Stimulated activated effector memory CD8-positive, alpha-beta T cell treated with anti-CD3 and anti-CD28 coated beads, Interleukin-12 subunit alpha, Interleukin-12 subunit beta, amount 100 ng/mL, for 72 hours (primary cell): Measurements from ENCODE around the gene OR1C1.
"Not testable (repeated sequence)": the region's sequence is repeated elsewhere in the genome, so short reads cannot be mapped to it uniquely, and the experiment has no call there.

Source experiments
- ATAC-seq: fragments of 150-1000 bp; cut with Tn5 transposase; 2 replicates; pipeline ENCODE4 v1.10.0; 2021
- DNase-seq, 2 donors: peaks; one replicate each; pipeline ENCODE4 v3.0.0; 2021 to 2022; ENCODE audit warnings: low spot score in 2 of 2
- H3K27ac Mint-ChIP-seq: one replicate; pipeline ENCODE4 v1.8.0; 2022; ENCODE audit warnings: mild to moderate bottlenecking, mixed read lengths
- H3K36me3 Mint-ChIP-seq: one replicate; pipeline ENCODE4 v1.8.0; 2022; ENCODE audit warnings: mild to moderate bottlenecking, mixed read lengths
- H3K4me1 Mint-ChIP-seq: one replicate; pipeline ENCODE4 v1.8.0; 2022; ENCODE audit warnings: mixed read lengths
- H3K4me3 Mint-ChIP-seq: one replicate; pipeline ENCODE4 v1.8.0; 2022; ENCODE audit warnings: mild to moderate bottlenecking, mixed read lengths
- H3K9me3 Mint-ChIP-seq: one replicate; pipeline ENCODE4 v1.8.0; 2022; ENCODE audit warnings: mixed read lengths

The OR1C1 gene

GRCh38 chr1:247760456-247760855, at the start of gene OR1C1:
Gene OR1C1, minus strand, starts transcription at chr1:247760556. Its CDS starts 2,150 bp downstream, at chr1:247758406.
- DNase-seq (no peak), ATAC-seq (no peak)
- Mint-ChIP-seq H3K36me3 (no peaks in the 10 kb centered on the region), H3K4me3 (no peak within 1 kb of the TSS), H3K4me1 (no peaks in the 10 kb centered on the region), H3K27ac (no peak within 1 kb of the TSS), H3K9me3 (peaks cover 8% of the 10 kb centered on the region)

GRCh38 chr1:247797518-247797917, 37.2 kb upstream of the OR1C1 start:
- DNase-seq (no peak), ATAC-seq (no peak)
- H3K9me3 Mint-ChIP-seq = peaks cover 7% of the 10 kb centered on the region
- H3K36me3 Mint-ChIP-seq = no peaks in the 10 kb centered on the region
- H3K27ac Mint-ChIP-seq = no peak overlapping the region
- H3K4me3 Mint-ChIP-seq = no peak overlapping the region
- H3K4me1 Mint-ChIP-seq = no peaks in the 10 kb centered on the region

GRCh38 chr1:247769603-247770002, 9.2 kb upstream of the OR1C1 start:
- ATAC-seq = no peak
- Mint-ChIP-seq H3K4me3 (no peak overlapping the region), H3K4me1 (no peaks in the 10 kb centered on the region), H3K27ac (no peak overlapping the region), H3K9me3 (peaks cover 4% of the 10 kb centered on the region), H3K36me3 (no peaks in the 10 kb centered on the region)
- no peak for DNase-seq

- peaks cover 16% of the 10 kb centered on the region for H3K9me3 Mint-ChIP-seq
- not testable (repeated sequence) for DNase-seq, H3K4me3 Mint-ChIP-seq, H3K4me1 Mint-ChIP-seq, ATAC-seq, H3K36me3 Mint-ChIP-seq, H3K27ac Mint-ChIP-seq
These were observed 6.0 kb downstream of the OR1C1 start for GRCh38 chr1:247754311-247754710.

- H3K27ac Mint-ChIP-seq = no peak overlapping the region
- H3K9me3 Mint-ChIP-seq = peaks cover 8% of the 10 kb centered on the region
- no peaks in the 10 kb centered on the region for H3K36me3 Mint-ChIP-seq
- H3K4me3 Mint-ChIP-seq = no peak overlapping the region
- no peaks in the 10 kb centered on the region for H3K4me1 Mint-ChIP-seq
- ATAC-seq = peak; percentile 40
- DNase-seq = no peak
These were observed 10.5 kb downstream of the OR1C1 start for GRCh38 chr1:247749870-247750269.

GRCh38 chr1:247748041-247748440, 12.3 kb downstream of the OR1C1 start, which contains the start of gene OR14A2:
Gene OR14A2, minus strand, starts transcription at chr1:247748141.
- H3K36me3 Mint-ChIP-seq = no peaks in the 10 kb centered on the region
- peaks cover 7% of the 10 kb centered on the region for H3K9me3 Mint-ChIP-seq
- no peak within 1 kb of the TSS for H3K27ac Mint-ChIP-seq
- ATAC-seq (no peak), DNase-seq (no peak)
- H3K4me3 Mint-ChIP-seq = no peak within 1 kb of the TSS
- no peaks in the 10 kb centered on the region for H3K4me1 Mint-ChIP-seq

- Mint-ChIP-seq H3K4me1 (no peaks in the 10 kb centered on the region), H3K4me3 (no peak overlapping the region), H3K27ac (no peak overlapping the region), H3K9me3 (peaks cover 7% of the 10 kb centered on the region), H3K36me3 (no peaks in the 10 kb centered on the region)
- DNase-seq (no peak), ATAC-seq (no peak)
These were observed 12.7 kb downstream of the OR1C1 start for GRCh38 chr1:247747616-247748015.

- ATAC-seq (no peak), DNase-seq (no peak)
- peaks cover 7% of the 10 kb centered on the region for H3K9me3 Mint-ChIP-seq
- no peaks in the 10 kb centered on the region for H3K36me3 Mint-ChIP-seq
- H3K27ac Mint-ChIP-seq = no peak overlapping the region
- no peak overlapping the region for H3K4me3 Mint-ChIP-seq
- H3K4me1 Mint-ChIP-seq = no peaks in the 10 kb centered on the region
These were observed 13.9 kb downstream of the OR1C1 start for GRCh38 chr1:247746391-247746935.

GRCh38 chr1:247742215-247742760, 18.1 kb downstream of the OR1C1 start:
- DNase-seq, H3K36me3 Mint-ChIP-seq, H3K4me3 Mint-ChIP-seq, H3K9me3 Mint-ChIP-seq, H3K27ac Mint-ChIP-seq, H3K4me1 Mint-ChIP-seq, ATAC-seq: not testable (repeated sequence)

GRCh38 chr1:247741756-247742155, 18.6 kb downstream of the OR1C1 start:
- ATAC-seq (no peak), DNase-seq (no peak)
- H3K4me1 Mint-ChIP-seq = no peaks in the 10 kb centered on the region
- H3K4me3 Mint-ChIP-seq = no peak overlapping the region
- no peaks in the 10 kb centered on the region for H3K36me3 Mint-ChIP-seq
- no peaks in the 10 kb centered on the region for H3K9me3 Mint-ChIP-seq
- no peak overlapping the region for H3K27ac Mint-ChIP-seq

GRCh38 chr1:247740721-247741120, 19.6 kb downstream of the OR1C1 start:
- no peaks in the 10 kb centered on the region for H3K4me1 Mint-ChIP-seq
- no peak for DNase-seq
- H3K9me3 Mint-ChIP-seq = no peaks in the 10 kb centered on the region
- no peak overlapping the region for H3K27ac Mint-ChIP-seq
- ATAC-seq = no peak
- H3K36me3 Mint-ChIP-seq = no peaks in the 10 kb centered on the region
- no peak overlapping the region for H3K4me3 Mint-ChIP-seq

- ATAC-seq = no peak
- H3K9me3 Mint-ChIP-seq = no peaks in the 10 kb centered on the region
- H3K4me3 Mint-ChIP-seq = no peak within 1 kb of the TSS
- H3K4me1 Mint-ChIP-seq = no peaks in the 10 kb centered on the region
- no peak for DNase-seq
- H3K36me3 Mint-ChIP-seq = no peaks in the 10 kb centered on the region
- H3K27ac Mint-ChIP-seq = no peak within 1 kb of the TSS
These were observed 22.0 kb downstream of the OR1C1 start, which contains the start of gene OR14K1 for GRCh38 chr1:247738315-247738714. Gene OR14K1, plus strand, starts transcription at chr1:247738615. Its CDS starts 0 bp downstream, at chr1:247738615.

GRCh38 chr1:247721222-247721621, 39.1 kb downstream of the OR1C1 start:
- ATAC-seq = no peak
- peaks cover 7% of the 10 kb centered on the region for H3K9me3 Mint-ChIP-seq
- H3K4me1 Mint-ChIP-seq = no peaks in the 10 kb centered on the region
- no peak for DNase-seq
- no peak overlapping the region for H3K4me3 Mint-ChIP-seq
- H3K27ac Mint-ChIP-seq = no peak overlapping the region
- no peaks in the 10 kb centered on the region for H3K36me3 Mint-ChIP-seq

- Mint-ChIP-seq H3K9me3 (no peaks in the 10 kb centered on the region), H3K4me1 (no peaks in the 10 kb centered on the region), H3K36me3 (no peaks in the 10 kb centered on the region), H3K27ac (no peak within 1 kb of the TSS), H3K4me3 (no peak within 1 kb of the TSS)
- ATAC-seq (no peak), DNase-seq (no peak)
These were observed 43.8 kb downstream of the OR1C1 start, which contains the start of gene OR6F1 for GRCh38 chr1:247716546-247716945. Gene OR6F1, minus strand, starts transcription at chr1:247716646. Its CDS starts 3,891 bp downstream, at chr1:247712755.

- Mint-ChIP-seq H3K36me3 (no peaks in the 10 kb centered on the region), H3K27ac (no peak overlapping the region), H3K9me3 (no peaks in the 10 kb centered on the region), H3K4me3 (no peak overlapping the region), H3K4me1 (no peaks in the 10 kb centered on the region)
- DNase-seq (no peak), ATAC-seq (no peak)
These were observed 46.6 kb downstream of the OR1C1 start for GRCh38 chr1:247713753-247714152.

- H3K36me3 Mint-ChIP-seq, DNase-seq, H3K4me1 Mint-ChIP-seq, ATAC-seq, H3K27ac Mint-ChIP-seq, H3K4me3 Mint-ChIP-seq, H3K9me3 Mint-ChIP-seq: not testable (repeated sequence)
These were observed 49.7 kb downstream of the OR1C1 start for GRCh38 chr1:247710681-247711080.
